Measurements from ENCODE around the gene BDKRB1.
A peak's percentile ranks its signal among the peaks of the same experiment; 100 is the strongest.

BDKRB1 gene

GRCh38 chr14:96261772-96262655 lies 6.0 kb downstream of the BDKRB1 start:
- no peak for DNase-seq (ENCODE audit: low spot score)

GRCh38 chr14:96263347-96264199 lies 7.6 kb downstream of the BDKRB1 start:
- DNase-seq (ENCODE audit: low spot score): no peak

GRCh38 chr14:96264200-96264553 lies 8.2 kb downstream of the BDKRB1 start:
- DNase-seq (ENCODE audit: low spot score): no peak

DNA sequence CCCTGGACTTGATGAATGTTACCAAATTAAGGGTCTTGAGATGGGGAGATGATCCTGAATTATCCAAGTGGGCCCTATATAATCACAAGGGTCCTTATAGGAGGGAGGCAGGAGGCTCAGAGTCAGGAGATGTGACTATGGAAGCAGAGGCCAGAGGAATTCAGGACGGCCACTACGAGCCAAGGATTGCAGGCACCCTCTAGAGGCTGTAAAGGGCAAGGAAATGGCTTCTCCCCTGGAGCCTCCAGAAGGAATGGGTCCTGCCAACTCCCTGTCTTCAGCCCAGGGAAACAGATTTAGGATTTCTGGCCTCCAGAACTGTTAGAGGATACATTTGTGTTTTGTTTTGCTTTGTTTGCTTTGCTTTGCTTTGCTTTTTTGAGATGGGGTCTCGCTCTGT lies 8.8 kb downstream of the BDKRB1 start:
- peak; percentile 34 for DNase-seq (ENCODE audit: low spot score)

DNA sequence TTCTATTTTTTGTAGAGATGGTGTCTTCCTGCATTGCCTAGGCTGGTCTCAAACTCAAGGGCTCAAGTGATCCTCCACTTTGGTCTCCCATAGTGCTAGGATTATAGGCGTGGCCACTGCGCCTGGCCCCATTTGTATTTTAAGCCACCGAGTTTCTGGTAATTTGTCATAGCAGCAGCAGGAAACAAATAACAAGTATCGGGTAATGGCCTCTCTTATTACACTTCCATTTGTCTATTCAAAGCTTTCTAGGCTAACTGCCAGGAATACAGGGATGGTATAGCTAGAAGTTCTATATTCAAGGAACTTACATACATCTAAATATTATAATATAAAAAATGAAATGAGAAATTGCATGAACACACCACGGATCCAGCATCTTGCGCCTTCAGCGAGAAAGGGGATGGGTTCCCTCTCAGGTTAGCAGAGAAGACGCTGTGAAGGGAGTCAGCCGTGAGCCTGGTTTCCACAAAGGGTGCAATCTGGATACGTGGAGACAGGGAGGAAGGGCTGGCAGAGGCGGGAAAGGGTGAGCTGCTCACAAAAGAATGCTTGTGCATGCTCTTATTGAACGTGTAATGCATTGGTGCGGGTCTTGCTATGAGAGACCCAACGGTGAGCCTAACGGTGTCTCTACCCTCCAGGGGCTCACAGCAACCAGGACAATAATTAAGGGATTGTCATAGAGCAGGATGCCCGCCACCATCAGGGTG lies 9.5 kb downstream of the BDKRB1 start:
- DNase-seq (ENCODE audit: low spot score): no peak

- DNase-seq (ENCODE audit: low spot score): no peak
These were observed 11.3 kb downstream of the BDKRB1 start for GRCh38 chr14:96267336-96267735.

GRCh38 chr14:96267916-96268315 lies 11.9 kb downstream of the BDKRB1 start:
- no peak for DNase-seq (ENCODE audit: low spot score)

DNA sequence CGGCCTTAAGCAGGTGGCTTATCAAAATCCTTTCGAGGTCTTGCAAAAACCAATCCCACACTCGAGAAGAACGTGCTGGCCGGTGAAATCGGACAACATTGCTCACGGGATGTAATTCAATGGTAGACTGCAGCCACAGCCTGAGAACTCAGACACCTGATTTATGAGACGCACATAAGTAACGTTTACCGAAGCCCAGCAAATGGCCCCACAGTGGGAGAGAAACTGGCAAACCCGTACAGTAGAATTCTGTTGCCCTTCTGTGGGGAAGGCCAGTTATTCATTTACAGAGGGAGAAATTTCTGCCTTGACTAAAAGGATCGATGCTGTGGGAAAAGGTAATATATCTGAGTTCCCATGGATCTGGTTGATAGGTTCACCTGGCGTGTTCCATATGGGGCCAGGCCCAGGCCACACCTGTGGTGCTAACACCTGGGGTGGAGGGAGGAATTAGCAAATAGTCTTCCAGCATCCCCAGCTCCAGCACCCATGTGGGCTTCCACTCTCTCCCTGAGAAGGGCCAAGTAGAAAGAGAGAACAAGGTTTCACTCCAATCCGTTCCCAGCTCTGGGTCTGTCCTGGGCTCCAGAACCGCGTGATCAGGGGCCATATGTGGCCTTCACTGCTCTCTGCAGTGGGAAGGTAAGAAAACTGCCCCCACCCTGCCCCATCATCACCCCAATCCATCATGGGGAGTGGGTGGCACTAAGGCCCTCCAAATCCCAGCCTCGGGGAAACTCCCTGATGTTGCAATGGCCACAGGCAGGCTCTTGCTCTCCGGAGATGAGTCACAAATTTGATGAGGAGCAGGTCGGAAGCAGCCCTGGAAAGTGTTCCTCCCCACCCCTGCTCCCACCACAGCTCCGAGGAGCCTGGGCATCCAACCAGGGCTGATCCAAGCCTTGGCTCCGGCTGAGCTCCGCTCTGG lies 12.7 kb downstream of the BDKRB1 start:
- DNase-seq (ENCODE audit: low spot score): no peak

DNA sequence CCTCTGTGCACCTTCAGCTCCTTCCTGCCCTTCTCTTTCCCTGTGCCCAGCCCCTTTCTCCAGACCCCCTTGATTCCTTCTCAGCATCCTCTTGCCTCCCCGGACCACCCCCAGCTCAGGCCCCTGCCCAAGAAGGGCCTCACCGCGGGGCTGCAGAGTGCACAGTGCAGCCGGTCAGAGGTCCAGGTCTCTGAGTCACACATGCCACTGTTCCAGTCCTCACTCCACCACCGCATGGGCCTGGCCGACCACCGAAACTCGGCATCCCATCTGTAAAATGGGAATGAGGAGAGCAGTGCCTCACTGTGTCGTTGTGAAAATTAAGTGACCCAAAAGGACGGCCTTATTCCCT lies 13.3 kb downstream of the BDKRB1 start:
- DNase-seq (ENCODE audit: low spot score): no peak

DNA sequence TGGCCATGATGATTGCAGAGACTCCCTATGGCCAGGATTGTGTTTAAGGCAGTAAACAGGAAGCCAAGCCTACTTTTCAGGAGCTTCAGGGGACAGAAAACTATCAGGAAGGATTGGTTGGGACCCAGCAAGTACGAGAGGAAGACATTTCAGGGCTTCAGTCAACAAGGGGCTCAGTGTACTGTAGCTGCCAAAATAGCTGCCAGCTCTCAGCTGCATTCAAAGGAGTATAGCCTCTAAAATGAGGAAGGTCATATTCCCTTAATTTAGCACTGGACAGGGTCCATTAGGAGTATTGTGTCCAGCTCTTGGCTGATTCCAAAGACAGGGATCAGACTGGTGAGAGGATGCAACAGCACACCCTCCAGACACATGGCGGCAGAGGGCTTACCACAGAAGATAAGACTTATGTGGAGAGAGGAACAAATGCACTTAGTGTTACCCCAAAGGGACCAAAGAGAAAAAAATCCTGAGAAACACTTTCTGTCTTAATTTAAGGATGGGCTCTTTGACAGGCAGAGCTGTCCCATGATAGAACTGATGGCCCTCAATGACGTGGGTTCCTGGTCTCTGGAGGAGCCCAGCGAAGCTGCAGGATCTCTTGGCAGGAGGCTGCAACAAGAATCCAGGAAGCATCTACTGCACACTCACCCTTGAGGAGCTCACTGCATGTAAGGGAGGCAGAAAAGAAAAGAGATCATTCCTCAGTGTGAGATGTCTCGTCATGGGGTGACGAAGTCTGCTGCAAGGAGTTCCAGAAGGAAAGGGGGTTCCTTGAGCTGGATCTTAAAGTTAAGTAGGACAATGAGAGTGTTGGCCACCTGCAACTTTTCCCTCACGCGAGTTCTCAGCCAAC lies 14.8 kb downstream of the BDKRB1 start:
- no peak for DNase-seq (ENCODE audit: low spot score)

DNA sequence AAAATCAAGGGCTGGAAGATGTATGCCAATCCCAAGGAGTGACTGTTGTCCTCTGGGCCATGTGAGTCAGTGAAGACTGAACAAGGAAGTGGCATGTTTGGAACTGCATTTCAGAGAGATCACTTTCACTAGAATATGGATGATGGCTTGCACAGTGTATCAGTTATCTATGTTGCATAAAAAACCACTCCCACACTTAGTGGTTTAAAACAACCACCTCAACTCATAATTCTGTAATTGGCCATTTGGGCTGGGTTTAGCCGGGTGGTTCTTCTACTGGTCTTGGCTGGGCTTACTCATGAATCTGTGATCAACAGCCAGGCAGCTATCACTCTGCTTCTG lies 15.4 kb downstream of the BDKRB1 start:
- DNase-seq (ENCODE audit: low spot score): no peak

GRCh38 chr14:96272777-96273473 lies 16.9 kb downstream of the BDKRB1 start:
- no peak for DNase-seq (ENCODE audit: low spot score)

DNA sequence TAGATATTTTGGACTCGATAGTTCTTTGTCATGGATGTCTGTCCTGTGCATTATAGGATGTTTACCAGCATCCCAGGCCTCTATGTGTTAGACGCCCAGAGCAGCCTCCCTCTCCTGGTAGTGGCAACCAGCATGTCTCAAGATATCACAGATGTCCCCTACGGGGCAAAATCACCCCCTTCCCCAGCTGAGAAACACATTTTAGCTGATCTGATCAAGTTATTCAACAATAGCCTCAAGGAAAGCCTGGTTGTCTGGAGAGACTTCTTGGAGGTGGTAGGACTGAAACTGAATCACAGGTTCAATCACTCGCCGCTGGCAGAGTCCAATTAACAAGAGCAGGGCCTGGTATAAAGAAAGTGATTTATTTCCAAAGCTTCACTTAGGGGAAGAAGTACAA lies 17.6 kb downstream of the BDKRB1 start:
- no peak for DNase-seq (ENCODE audit: low spot score)

DNA sequence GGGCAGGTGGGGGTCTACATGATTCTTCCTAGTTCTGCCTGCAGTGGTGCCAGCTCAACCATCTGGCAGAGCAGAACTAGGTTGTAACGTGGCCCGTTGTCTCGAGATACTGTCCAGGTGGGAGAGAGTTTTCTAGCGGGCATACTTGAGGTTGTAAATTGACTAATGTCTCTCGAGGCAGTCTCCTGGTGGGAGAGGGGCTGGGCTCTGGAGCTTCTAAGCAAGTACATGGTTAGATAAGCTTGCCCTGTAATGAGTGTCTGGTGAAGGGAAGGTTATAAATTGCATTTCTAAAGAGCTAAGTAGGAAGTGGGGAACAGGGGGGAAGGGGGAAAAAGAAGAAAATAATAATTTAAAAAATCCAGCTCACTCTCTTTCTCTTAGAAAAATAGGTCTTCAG lies 18.1 kb downstream of the BDKRB1 start:
- DNase-seq (ENCODE audit: low spot score): no peak

GRCh38 chr14:96274543-96274942 lies 18.5 kb downstream of the BDKRB1 start:
- no peak for DNase-seq (ENCODE audit: low spot score)

DNA sequence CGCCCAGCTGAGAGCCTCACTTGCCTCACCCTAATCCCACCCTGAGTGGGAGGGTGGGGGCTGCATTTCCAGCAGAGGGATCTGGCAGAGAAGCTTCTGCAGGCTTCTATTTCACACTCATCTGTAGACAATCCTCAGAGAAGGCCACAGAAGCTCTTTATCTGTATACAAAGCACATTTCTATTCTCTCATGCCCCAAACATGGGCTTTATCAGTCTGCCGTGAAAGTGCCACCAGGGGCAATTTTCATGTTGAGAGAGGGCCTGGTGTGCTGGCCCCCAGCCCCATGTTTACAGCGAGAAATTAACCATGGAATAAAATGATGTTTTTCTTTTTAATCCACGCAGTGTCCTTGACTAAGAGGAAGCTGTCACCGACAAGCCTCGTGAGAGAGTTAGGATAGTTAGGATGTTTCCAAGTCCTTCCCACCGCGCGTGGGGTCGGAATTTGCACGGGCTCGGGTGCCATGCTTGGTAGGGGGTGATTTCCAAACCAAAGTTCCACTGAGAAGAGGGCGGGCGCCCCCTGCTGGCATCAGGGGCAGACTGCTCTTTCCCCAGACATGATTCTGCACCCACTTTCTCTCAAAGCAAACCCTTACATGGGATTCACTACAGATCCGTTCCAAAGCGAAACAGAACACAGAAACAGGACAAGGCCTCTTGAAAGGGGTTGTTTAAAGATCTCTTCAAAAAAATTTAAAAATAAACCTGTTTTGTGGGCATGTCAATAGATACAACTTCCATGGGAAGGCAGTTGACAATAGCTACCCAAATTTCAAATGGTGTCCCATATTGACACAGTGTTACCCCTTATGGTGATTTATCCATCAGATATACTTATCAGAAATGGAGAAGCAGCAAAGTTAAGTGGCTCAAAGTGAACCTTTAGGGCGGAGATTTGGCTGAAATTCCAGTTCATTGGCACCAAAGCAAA lies 19.4 kb downstream of the BDKRB1 start:
- peak; percentile 55 for DNase-seq (ENCODE audit: low spot score)

- no peak for DNase-seq (ENCODE audit: low spot score)
These were observed 21.9 kb downstream of the BDKRB1 start for GRCh38 chr14:96277890-96278289.

- no peak for DNase-seq (ENCODE audit: low spot score)
These were observed 23.6 kb downstream of the BDKRB1 start for GRCh38 chr14:96279564-96279963.

- DNase-seq (ENCODE audit: low spot score): no peak
These were observed 24.1 kb downstream of the BDKRB1 start for GRCh38 chr14:96280104-96280503.
